Testis (tissue), 3 donors: ENCODE measurements around the gene PDE7B. TPM values are rescaled to one million over a fixed set of nuclear protein-coding genes. Genes with fewer than 3 reads are reported as not detected.
A peak's percentile ranks its signal among the peaks of the same experiment; 100 is the strongest.
"Not testable (repeated sequence)": the region's sequence is repeated elsewhere in the genome, so short reads cannot be mapped to it uniquely, and the experiment has no call there.

Source experiments
- DNase-seq: peaks from one replicate; pipeline ENCODE4 v3.0.0-alpha.2; 2019
- H3K27ac ChIP-seq, 2 donors: fragments of 200-600 bp; sonication (generic); one replicate each; pipeline ENCODE4 v1.5.1; 2019
- H3K27me3 ChIP-seq: fragments of 200-600 bp; sonication (generic); one replicate; pipeline ENCODE4 v1.5.1; 2019
- H3K36me3 ChIP-seq: fragments of 200-600 bp; sonication (generic); one replicate; pipeline ENCODE4 v1.5.1; 2017; ENCODE audit warnings: low read depth; ENCODE audit errors: missing control alignments
- H3K4me1 ChIP-seq: fragments of 200-600 bp; sonication (generic); one replicate; pipeline ENCODE4 v1.5.1; 2019
- H3K4me3 ChIP-seq, 2 donors: fragments of 200-600 bp; sonication (generic); one replicate each; pipeline ENCODE4 v1.5.1; 2017 to 2019
- H3K9me3 ChIP-seq: fragments of 200-600 bp; sonication (generic); one replicate; pipeline ENCODE4 v1.5.1; 2017
- CTCF ChIP-seq, 3 experiments: fragments of 450-650 bp in 2 of 3; fragments of 200-600 bp in 1 of 3; sonication (generic) in 1 of 3; IDR thresholded peaks; one replicate each; pipeline ENCODE4 v1.5.1; 2016 to 2019; ENCODE audit warnings: antibody characterized with exemption in 3 of 3, mild to moderate bottlenecking in 2 of 3, moderate library complexity in 1 of 3
- POLR2A ChIP-seq: fragments of 450-650 bp; IDR thresholded peaks from one replicate; pipeline ENCODE4 v1.6.1; 2017; ENCODE audit warnings: antibody characterized with exemption, mild to moderate bottlenecking, moderate library complexity
- WGBS, 2 donors: methylation state at CpG; one replicate each; pipeline ENCODE4 v1.1.5; 2018; 5-methylcytosine and 5-hydroxymethylcytosine counted together
- intact Hi-C: fragments of 100-400 bp; cut with DNase I; formaldehyde crosslinking; loops from one replicate; pipeline ENCODE4 v1.15.1; 2023; ENCODE audit warnings: low total_unique reads
- polyA plus RNA-seq: library from polyadenylated mRNA; stranded (reverse); fragments of 350-450 nt; fragmentation: Illumina TruSeq; extraction: RNeasy Lipid Tissue Mini Kit (QIAGEN cat#74804); gene quantifications from one replicate; pipeline ENCODE4 v1.2.3, GENCODE V29; 2014; ENCODE audit warnings: low read depth, low replicate concordance; ENCODE audit not compliant: insufficient read depth
- total RNA-seq, 2 donors: library from RNA; depleted of rRNA; stranded (reverse); fragments of >200 nt; gene quantifications; one replicate each; pipeline ENCODE4 v1.2.3, GENCODE V29; 2016

Gene PDE7B
- total and polyA plus RNA-seq, 3 donors from 2014 or later = 3.7 to 6.9 (median 4.4) TPM

GRCh38 chr6:136095986-136096385 lies 244.5 kb downstream of the PDE7B start:
- Histone ChIP-seq H3K36me3 (no peaks in the 10 kb centered on the region), H3K9me3 (no peaks in the 10 kb centered on the region), H3K27me3 (no peaks in the 10 kb centered on the region), H3K27ac (peak overlapping the region in 1 of 2 donors; percentile 77), H3K4me3 (no peak overlapping the region), H3K4me1 (peaks cover 3% of the 10 kb centered on the region)
- peak; percentile 44 for DNase-seq
- intact Hi-C loops = no loop called here
- TF ChIP-seq POLR2A (no peak), CTCF (IDR thresholded peaks at IDR 0.05) (no peak)
- 30 to 38% methylated on average over 3 of the region's 3 CpGs for WGBS, 2 donors

- peaks cover 9% of the 10 kb centered on the region for H3K4me1 ChIP-seq
- 78 to 83% methylated on average over 7 of the region's 7 CpGs for WGBS, 2 donors
- no peak for DNase-seq
- H3K36me3 ChIP-seq = no peaks in the 10 kb centered on the region
- H3K4me3 ChIP-seq = no peak overlapping the region
- intact Hi-C loops = no loop called here
- no peaks in the 10 kb centered on the region for H3K27me3 ChIP-seq
- H3K27ac ChIP-seq = peak overlapping the region in 1 of 2 donors; percentile 47
- no peak for TF ChIP-seq CTCF (IDR thresholded peaks at IDR 0.05)
- no peak for TF ChIP-seq POLR2A
- no peaks in the 10 kb centered on the region for H3K9me3 ChIP-seq
Observed at GRCh38 chr6:136102991-136103688, 251.6 kb downstream of the PDE7B start.

GRCh38 chr6:136103763-136104311 lies 252.3 kb downstream of the PDE7B start:
- 47 to 51% methylated on average over 4 to 7 of the region's 7 CpGs for WGBS, 2 donors
- H3K4me3 ChIP-seq = no peak overlapping the region
- H3K27me3 ChIP-seq = no peaks in the 10 kb centered on the region
- no peaks in the 10 kb centered on the region for H3K36me3 ChIP-seq
- peaks cover 9% of the 10 kb centered on the region for H3K4me1 ChIP-seq
- peak overlapping the region in 1 of 2 donors; percentile 47 for H3K27ac ChIP-seq
- no peaks in the 10 kb centered on the region for H3K9me3 ChIP-seq
- no peak for DNase-seq
- TF ChIP-seq POLR2A (no peak), CTCF (IDR thresholded peaks at IDR 0.05) (no peak)
- intact Hi-C loops = no loop called here

- peaks cover 9% of the 10 kb centered on the region for H3K4me1 ChIP-seq
- no peak overlapping the region for H3K27ac ChIP-seq
- intact Hi-C loops = no loop called here
- DNase-seq = no peak
- H3K36me3 ChIP-seq = no peaks in the 10 kb centered on the region
- no peak for TF ChIP-seq POLR2A
- TF ChIP-seq CTCF (IDR thresholded peaks at IDR 0.05) = no peak
- no peak overlapping the region for H3K4me3 ChIP-seq
- H3K9me3 ChIP-seq = no peaks in the 10 kb centered on the region
- H3K27me3 ChIP-seq = no peaks in the 10 kb centered on the region
- WGBS, 2 donors = 93 to 94% methylated on average over 2 of the region's 2 CpGs
Observed at GRCh38 chr6:136104556-136104955, 253.1 kb downstream of the PDE7B start.

GRCh38 chr6:136105797-136106196 lies 254.3 kb downstream of the PDE7B start:
- H3K4me1 ChIP-seq, intact Hi-C loops, H3K27me3 ChIP-seq, H3K4me3 ChIP-seq, H3K9me3 ChIP-seq, H3K36me3 ChIP-seq, H3K27ac ChIP-seq, DNase-seq: not testable (repeated sequence)
- WGBS, 2 donors = 97 to 99% methylated on average over 4 of the region's 4 CpGs
